Esophagus muscularis mucosa (tissue), 4 donors: Measurements from ENCODE around the gene MTA3.

Experiments
- CTCF ChIP-seq, 3 experiments: fragments of 200-600 bp in 2 of 3; fragments of 450-650 bp in 1 of 3; sonication (generic) in 2 of 3; IDR thresholded peaks; one replicate each; pipeline ENCODE4 v1.5.1; 2017 to 2019; ENCODE audit warnings: antibody characterized with exemption in 3 of 3, mild to moderate bottlenecking in 2 of 3, moderate library complexity in 1 of 3
- EP300 ChIP-seq: sonication (generic); formaldehyde crosslinking; IDR thresholded peaks from one replicate; pipeline ENCODE4 v1.6.1; 2017; ENCODE audit warnings: antibody characterized with exemption
- POLR2A ChIP-seq: fragments of 450-650 bp; IDR thresholded peaks from one replicate; pipeline ENCODE4 v1.6.1; 2017; ENCODE audit warnings: antibody characterized with exemption, moderate library complexity, mild to moderate bottlenecking, low read depth
- POLR2AphosphoS5 ChIP-seq, 2 donors: sonication (generic); formaldehyde crosslinking; IDR thresholded peaks; one replicate each; pipeline ENCODE4 v1.6.1; 2017; ENCODE audit warnings: antibody characterized with exemption in 2 of 2

GRCh38 chr2:42733852-42734251 is 165.4 kb downstream of the MTA3 start:
- TF ChIP-seq CTCF (IDR thresholded peaks at IDR 0.05), result no peak
- no peak for TF ChIP-seq POLR2AphosphoS5 (IDR thresholded peaks at IDR 0.05)
- no peak for TF ChIP-seq POLR2A
- TF ChIP-seq EP300, result no peak
